ENCODE results near the gene ZC3H7A.
A peak's percentile ranks its signal among the peaks of the same experiment; 100 is the strongest.
"Not testable (repeated sequence)": the region's sequence is repeated elsewhere in the genome, so short reads cannot be mapped to it uniquely, and the experiment has no call there.

ZC3H7A gene, protein sequence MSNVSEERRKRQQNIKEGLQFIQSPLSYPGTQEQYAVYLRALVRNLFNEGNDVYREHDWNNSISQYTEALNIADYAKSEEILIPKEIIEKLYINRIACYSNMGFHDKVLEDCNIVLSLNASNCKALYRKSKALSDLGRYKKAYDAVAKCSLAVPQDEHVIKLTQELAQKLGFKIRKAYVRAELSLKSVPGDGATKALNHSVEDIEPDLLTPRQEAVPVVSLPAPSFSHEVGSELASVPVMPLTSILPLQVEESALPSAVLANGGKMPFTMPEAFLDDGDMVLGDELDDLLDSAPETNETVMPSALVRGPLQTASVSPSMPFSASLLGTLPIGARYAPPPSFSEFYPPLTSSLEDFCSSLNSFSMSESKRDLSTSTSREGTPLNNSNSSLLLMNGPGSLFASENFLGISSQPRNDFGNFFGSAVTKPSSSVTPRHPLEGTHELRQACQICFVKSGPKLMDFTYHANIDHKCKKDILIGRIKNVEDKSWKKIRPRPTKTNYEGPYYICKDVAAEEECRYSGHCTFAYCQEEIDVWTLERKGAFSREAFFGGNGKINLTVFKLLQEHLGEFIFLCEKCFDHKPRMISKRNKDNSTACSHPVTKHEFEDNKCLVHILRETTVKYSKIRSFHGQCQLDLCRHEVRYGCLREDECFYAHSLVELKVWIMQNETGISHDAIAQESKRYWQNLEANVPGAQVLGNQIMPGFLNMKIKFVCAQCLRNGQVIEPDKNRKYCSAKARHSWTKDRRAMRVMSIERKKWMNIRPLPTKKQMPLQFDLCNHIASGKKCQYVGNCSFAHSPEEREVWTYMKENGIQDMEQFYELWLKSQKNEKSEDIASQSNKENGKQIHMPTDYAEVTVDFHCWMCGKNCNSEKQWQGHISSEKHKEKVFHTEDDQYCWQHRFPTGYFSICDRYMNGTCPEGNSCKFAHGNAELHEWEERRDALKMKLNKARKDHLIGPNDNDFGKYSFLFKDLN

DNA sequence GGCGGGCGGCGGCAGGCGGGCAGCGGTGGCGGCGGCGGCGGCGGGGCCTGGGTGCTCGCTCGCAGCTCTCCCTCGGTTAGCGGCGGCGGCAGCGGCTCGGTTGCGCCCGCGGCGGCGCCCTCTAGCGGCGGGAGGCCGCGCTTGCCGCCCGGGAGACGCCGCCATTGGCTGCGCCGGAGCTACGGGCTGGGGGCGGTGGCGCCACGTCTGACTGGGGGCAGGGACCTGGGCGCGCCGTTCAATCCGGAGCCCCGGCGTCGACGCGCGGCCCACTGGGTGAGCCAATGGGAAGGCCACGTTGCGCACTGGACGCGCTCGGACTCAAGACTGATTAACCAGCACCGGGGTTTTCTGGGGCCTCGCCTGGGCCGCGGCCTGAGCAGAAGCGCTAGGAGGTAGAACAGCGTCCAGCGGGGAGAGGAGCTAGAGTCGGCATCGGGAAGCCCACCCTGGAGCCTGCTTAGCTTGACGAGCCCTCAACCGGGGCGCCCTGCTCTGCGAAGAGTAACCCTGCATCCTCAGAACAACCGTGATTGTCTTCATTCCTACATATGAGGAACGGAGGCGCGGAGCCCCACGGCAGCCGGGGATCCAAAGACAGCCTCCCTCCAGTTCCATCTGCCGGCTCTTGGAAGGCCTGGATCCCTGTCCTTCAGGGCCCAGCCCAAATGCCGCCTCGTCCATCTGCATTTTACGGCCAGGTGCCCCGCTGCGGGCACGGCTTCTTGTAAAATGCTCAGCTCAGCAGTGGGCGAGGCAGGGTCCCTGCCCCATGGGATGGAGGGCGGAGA lies at the start of gene ZC3H7A:
ZC3H7A (minus strand) TSS at position 93 of the 791 bp plus-strand sequence. CDS start 14,904 bp downstream, outside the sequence.
- peak; percentile 96 for DNase-seq

DNA sequence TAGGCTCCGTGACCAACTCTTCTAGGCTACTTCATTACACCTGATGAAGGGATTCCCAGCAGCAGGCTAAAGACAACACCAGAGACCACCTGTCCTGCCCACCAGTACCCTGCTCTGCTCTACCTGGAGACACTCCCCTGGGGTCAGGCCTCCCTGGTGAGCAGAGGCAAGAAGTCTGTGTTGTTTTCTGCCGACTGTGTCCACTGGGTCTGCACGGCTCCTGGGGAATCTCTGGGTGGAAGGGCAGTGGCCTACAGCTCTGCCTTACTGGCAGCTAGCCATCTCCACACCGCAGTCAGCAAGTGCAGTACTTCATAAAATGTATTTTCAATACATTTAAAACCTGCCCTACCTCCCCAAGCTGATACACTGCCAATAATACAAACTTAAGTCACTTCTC lies 47.4 kb upstream of the ZC3H7A start:
- DNase-seq: no peak

DNA sequence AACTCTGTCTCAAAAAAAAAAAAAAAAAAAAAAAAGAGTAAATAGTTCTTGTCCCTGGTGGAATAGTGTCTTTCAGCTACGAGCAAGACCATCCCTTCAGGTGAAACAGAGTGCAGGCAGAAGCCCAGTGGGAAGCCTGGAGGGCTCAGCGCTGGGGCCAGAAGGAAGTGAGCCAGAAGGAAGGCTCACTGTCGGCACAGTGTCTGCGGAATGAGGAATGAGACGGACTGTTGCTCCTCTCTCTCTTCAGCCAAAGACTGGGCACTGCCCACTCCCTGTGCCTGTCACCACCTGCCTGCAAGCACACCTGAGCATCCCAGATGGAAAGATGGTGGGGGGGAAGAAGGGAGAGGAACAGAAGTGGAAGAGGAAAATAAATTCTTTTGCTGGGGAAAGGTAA lies 46.8 kb upstream of the ZC3H7A start:
- DNase-seq: no peak

DNA sequence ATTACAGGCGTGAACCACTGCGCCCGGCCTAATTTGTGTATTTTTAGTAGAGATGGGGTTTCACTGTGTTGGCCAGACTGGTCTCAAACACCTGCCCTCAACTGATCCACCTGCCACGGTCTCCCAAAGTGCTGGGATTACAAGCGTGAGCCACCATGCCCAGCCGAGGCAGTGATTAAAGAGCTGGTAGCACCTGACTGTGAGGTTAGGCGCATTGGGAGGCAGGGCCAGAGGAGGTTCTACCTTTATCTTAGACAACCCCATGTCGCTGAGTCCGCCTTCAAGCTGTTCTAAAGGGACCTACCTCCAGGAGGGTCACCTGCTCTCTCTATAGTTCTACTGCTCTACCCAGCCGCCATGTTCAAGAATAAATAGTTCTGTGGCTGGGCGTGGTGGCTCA lies 46.1 kb upstream of the ZC3H7A start:
- DNase-seq: no peak

DNA sequence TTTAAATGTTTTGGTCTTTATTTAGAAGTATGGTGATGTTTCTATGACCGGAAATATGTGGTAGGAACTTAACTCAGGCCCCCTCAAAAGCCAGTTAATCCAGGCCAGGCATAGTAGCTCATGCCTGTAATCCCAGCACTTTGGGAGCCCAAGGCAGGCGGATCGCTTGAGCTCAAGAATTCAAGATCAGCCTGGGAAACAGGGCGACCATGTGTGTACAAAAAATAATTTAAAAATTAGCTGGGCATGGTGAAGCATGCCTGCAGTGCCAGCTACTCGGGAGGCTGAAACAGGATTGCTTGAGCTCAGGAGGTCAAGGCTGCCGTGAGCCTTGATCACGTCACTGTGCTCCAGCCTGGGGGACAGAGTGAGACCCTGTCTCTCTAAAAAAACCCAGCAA lies 44.0 kb upstream of the ZC3H7A start:
- no peak for DNase-seq

DNA sequence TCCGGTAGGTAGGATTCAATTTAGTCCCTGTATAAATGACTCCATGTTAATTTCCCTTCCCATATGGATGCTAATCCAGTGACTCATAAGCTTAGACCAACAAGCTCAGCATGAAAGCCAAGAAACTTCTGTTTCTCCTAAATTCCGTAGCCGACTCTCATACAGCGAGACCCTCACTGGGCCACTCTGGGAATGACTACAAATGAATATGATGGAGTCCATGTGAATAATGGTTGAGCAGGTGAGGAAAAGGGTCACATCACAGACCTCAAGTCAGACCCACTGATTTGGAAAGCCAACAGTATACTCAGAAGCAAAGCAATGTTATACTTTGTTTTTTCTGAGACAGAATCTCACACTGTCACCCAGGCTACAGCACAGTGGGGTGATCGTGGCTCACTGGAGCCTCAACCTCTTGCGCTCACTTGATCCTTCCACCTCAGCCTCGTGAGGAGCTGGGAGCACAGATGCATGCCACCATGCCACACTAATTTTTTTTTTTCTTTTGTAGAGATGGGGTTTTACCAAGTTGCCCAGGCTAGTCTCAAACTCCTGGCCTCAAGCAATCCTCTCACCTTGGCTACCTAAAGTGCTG lies 39.7 kb upstream of the ZC3H7A start:
- DNase-seq: peak; percentile 96

DNA sequence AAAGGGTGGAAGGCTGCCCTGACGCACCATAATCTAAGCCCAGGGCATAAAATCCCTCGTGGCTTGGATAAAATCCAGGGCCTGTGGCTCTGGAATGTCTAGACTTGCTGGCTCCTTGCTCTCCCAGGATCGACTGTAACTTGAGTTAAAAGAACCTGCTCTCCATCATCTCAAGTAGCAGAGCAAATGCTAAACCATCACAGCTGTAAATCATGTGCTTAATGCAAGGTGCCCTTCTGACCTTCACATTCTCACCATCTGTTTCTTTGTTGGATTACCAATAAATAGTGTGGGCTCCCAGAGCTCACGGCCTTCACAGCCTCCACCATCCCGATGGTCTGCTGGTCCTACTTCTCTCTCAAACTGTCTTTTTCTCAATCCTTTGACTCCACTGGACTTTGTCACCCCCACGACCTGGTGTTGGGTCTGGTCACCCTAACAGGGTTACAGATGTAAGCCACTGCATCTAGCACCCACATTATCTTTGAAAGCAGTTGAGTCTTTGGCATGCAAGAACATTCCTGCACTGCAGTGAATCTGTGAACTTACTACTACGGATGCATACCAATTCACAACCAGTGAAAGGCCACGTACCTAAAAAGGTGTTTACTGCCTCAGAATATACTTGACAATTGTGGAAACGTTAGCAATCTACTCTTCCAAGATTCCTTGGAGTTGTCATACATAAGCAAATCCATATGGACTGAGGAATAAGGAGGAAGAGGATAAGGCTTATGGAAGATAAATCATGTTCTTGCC lies 39.0 kb upstream of the ZC3H7A start:
- DNase-seq: peak; percentile 92

DNA sequence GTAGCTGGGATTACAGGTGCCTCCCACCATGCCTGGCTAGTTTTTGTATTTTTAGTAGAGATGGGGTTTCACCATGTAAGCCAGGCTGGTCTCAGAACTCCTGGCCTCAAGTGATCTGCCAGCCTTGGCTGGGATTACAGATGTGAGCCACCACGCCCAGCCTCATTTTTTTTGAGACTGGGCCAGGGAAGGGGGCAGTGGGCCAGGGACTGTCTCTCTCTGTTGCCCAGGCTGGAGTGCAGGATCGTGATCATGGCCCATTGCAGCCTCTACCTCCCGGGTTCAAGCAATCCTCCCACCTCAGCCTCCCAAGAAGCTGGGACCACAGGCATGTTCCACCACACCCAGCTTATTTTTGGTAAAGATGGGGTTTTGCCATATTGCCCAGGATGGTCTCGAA lies 38.3 kb upstream of the ZC3H7A start:
- no peak for DNase-seq

DNA sequence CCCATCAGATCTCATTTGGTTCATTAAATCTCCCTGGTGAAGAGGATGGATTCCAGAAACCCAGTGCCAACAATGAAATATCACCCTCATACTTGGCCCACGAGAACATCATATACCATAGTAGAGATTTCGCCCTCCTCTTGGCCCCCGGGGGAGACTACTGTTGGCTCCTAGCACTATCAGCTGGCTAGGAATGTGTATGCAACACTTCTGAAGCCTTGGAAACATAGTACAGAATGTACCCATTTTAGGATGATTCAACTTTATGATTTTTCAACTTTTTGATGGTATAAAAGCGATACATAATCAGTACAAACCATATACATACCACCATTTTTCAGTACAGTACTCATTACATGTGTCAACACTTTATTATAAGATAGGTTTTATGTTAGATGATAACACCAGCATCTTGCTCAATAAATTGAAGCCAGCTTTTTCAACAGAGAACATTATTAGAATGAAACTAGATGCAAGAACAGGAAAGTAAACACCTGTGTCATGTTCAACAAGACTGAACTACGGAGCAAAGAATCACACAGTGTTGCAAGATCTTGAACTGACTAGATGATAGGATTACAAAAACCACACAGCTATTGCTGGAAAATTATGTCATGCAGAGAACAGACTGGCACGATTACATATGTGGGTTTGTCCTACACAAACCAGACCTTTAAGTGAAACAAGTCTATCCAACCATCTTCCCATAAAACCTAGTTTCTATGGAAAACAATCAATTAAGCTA lies 37.1 kb upstream of the ZC3H7A start:
- DNase-seq: peak; percentile 77

DNA sequence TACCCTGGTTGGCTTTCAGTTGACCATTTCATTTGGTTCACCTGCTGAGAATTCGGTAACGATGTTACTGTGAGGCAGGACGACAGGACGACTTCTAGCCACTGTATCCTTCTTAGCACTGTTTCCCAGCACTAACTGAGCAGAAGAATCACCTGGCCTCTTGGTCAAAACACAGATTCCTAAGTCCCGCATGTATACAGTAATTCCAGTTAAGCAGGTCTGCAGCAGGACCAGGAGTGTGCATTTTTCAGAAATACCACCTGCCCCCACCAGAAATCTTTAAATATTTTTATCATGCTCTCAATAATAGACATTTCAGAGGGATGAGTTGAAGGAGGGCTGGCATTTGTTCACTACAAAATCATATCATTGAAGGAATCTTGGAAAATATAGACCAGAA lies 31.6 kb upstream of the ZC3H7A start:
- DNase-seq: no peak

DNA sequence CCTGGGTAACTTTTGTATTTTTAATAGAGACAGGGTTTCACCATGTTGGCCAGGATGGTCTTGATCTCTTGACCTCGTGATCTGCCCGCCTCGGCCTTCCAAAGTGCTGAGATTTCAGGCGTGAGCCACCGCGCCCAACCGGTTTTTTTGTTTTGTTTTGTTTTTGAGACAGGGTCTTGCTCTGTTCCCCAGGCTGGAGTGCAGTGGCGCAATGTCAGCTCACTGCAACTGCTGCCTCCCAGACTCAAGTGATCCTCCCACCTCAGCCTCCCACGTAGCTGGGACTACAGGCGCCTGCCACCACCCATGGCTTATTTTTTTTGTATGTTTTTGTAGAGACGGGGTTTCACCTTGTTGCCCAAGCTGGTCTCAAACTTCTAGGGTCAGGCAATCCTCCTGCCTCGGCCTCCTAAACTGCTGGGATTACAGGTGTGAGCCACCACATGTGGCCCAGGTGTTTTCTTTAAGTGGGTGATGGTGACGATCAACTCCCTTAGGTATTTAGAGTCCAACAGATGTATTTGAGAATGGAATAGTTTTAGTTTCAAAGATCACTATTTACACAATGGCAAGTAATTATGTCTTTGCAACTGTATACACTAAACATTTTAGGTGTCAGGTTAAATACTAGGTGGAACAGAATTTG lies 28.6 kb upstream of the ZC3H7A start:
- DNase-seq: not testable (repeated sequence)

DNA sequence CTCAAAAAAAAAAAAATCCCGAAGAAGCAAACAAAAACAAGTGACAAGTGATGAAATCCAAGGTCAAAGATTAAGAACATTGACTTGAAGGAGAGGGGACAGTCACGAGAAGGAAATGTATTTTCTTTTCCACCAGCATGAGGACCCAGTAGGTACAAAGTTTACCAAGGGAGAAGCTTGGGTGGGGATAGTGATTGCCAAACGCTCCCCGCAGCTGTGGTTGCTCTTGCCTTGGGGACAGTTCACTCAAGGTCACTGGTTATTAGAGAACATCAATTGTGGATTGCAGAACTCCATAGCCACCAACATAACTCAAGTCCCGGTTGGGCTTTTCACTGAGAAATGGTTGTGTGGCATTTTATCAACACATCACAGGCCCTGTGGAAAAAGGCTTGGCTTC lies 27.3 kb upstream of the ZC3H7A start:
- DNase-seq: no peak

DNA sequence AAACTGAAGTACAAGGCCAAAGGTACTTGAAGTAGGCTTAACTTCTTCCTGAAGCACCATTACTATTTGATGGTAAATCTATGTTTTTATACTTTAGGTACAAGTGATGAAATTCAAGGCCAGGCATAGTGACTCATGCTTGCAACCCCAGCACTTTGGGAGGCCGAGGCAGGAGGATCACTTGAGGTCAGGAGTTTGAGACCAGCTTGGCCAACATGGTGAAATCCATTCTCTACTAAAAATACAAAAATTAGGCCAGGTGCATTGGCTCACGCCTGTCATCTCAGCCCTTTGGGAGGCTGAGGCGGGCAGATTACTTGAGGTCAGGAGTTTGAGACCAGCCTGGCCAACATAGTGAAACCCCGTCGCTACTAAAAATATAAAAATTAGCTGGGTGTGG lies 26.6 kb upstream of the ZC3H7A start:
- DNase-seq: not testable (repeated sequence)

DNA sequence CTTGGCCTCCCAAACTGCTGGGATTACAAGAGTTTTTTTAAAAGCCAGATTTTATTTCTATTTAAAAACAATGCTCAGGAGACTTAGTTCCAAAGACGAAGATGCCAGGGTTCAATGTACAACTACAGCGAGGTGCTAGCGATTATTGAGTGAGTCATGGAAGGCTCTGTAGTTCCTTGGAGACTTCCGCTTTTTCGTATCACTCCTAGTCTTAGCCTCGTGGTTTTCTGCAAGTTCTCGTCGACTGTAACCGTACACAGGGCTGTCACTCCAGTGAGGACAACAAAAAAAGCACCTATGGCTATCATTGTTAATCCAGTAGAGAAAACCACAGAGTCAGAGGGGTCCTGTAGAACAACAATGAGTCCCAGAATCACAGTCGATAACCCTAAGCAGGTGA lies 22.7 kb upstream of the ZC3H7A start:
- DNase-seq: no peak

DNA sequence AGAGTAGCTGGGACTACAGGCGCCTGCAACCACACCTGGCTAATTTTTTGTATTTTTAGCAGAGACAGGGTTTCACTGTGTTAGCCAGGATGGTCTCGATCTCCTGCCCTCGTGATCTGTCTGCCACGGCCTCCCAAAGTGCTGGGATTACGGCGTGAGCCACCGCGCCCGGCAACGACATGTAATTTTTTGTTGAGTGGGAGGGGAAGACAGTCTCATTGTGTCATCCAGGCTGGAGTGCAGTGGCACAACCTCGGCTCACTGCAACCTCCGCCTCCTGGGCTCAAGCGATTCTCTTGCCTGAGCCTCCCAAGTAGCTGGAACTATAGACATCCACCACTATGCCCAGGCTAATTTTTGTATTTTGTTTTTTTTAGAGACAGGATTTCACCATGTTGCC lies 21.9 kb upstream of the ZC3H7A start:
- not testable (repeated sequence) for DNase-seq

DNA sequence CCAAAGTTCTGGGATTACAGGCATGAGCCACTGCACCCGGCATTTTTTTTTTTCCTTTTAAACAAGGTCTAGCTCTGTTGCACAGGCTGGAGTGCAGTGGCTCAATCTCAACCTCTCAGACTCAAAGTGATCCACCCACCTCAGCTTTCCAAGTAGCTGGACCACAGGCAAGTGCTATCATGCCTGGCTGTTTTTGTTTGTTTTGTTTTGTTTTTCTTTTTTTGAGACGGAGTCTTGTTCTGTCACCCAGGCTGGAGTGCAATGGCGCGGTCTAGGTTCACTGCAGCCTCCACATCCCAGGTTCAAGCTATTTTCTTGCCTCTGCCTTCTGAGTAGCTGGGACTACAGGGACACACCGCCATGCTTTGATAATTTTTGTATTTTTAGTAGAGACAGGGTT lies 19.1 kb upstream of the ZC3H7A start:
- DNase-seq: no peak

DNA sequence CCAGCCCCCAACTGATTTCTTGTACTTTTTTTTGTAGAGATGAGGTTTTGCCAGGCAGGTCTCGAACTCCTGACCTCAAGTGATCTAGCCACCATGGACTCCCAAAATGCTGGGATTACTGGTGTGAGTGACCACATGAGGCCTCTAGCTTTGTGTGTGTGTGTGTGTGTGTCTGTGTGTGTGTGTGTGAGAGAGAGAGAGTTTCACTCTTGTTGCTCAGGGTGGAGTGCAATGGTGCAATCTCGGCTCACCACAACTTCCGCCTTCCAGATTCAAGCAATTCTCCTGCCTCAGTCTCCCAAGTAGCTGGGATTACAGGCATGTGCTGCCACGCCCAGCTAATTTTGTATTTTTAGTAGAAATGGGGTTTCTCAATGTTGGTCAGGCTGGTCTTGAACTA lies 17.7 kb upstream of the ZC3H7A start:
- not testable (repeated sequence) for DNase-seq

DNA sequence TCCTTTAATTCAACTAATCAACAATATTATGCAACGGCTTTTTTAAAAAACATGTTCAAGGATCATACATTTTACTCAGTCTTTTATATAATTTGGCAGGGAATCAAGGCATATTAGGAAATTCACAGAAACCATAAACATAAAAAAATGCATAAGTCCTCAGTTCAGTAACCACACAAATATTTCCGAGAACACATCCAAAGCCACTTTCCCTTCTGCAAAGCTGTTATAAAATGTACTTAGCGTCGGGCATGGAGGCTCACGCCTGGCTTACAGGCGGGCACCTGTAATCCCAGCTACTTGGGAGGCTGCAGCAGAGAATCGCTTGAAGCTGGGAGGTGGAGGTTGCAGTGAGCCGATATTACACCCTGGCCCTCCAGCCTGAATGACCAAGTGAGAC lies 9.7 kb upstream of the ZC3H7A start:
- DNase-seq: peak; percentile 63

DNA sequence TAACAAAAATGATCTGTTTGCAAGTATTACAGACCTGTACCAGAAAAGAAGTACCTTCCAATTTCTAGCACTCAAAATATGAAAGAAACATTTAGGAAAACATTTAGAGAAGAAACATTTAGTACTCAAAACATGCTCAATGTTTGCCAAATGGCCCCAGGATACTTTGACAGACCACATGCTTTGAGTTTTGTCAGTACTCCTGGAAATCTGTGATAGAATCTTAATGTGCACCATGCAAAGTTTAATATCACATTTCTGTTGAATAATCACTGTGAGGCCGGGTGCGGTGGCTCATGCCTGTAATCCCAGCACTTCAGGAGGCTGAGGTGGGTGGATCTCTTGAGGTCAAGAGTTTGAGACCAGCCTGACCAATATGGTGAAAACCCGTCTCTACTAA lies 8.5 kb upstream of the ZC3H7A start:
- no peak for DNase-seq

DNA sequence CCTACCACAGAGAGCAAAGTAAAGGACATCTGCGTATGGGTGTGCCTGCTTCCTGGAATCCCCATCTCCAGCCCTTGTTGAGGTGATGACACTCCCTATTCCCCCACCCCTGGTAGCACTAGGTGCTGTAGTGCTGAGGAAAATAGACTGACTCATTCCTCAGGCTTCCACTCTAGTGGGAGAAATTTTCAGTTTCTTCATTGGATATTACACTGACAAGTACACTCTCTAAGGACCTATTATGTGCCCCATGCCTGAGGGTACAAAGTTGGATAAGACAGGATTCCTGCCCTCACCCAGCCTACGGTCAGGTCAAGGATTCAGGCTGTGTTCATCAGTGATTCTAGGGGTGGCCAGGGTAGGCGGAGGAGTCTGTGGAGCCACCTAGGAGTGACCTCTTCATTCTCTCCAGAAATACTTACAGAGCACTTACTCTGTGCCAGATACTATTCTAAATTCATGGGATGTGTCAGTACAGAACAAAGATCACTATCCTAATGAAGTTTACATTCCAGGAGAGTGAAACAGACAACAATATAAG lies 4.5 kb upstream of the ZC3H7A start:
- DNase-seq: peak; percentile 27
